HuH-7.5 (cell line): ENCODE results near the gene AK8.
"Not testable (repeated sequence)": the region's sequence is repeated elsewhere in the genome, so short reads cannot be mapped to it uniquely, and the experiment has no call there.

ENCODE experiments used
- DNase-seq: peaks from one replicate; pipeline ENCODE4 v3.0.0; 2011; ENCODE audit warnings: low spot score

The AK8 gene

GRCh38 chr9:132742821-132743311 lies 135.2 kb downstream of the AK8 start:
- DNase-seq = no peak

- DNase-seq = no peak
These were observed 137.4 kb downstream of the AK8 start for GRCh38 chr9:132740526-132741309.

- no peak for DNase-seq
These were observed 138.3 kb downstream of the AK8 start for GRCh38 chr9:132739710-132740310.

- no peak for DNase-seq
These were observed 144.7 kb downstream of the AK8 start for GRCh38 chr9:132733260-132733815.

- no peak for DNase-seq
These were observed 145.5 kb downstream of the AK8 start for GRCh38 chr9:132732326-132733259.

GRCh38 chr9:132731230-132731629 lies 146.9 kb downstream of the AK8 start:
- no peak for DNase-seq

GRCh38 chr9:132730054-132731033 lies 147.7 kb downstream of the AK8 start:
- DNase-seq = no peak

- no peak for DNase-seq
These were observed 148.7 kb downstream of the AK8 start for GRCh38 chr9:132729235-132729890.

GRCh38 chr9:132728497-132728896 lies 149.6 kb downstream of the AK8 start:
- no peak for DNase-seq

GRCh38 chr9:132728071-132728470 lies 150.0 kb downstream of the AK8 start:
- no peak for DNase-seq

GRCh38 chr9:132726576-132727130 lies 151.4 kb downstream of the AK8 start:
- DNase-seq = no peak

GRCh38 chr9:132725306-132725705 lies 152.8 kb downstream of the AK8 start:
- no peak for DNase-seq

- no peak for DNase-seq
These were observed 154.3 kb downstream of the AK8 start for GRCh38 chr9:132723809-132724208.

GRCh38 chr9:132722564-132723065 lies 155.5 kb downstream of the AK8 start:
- DNase-seq = no peak

- DNase-seq = no peak
These were observed 156.4 kb downstream of the AK8 start for GRCh38 chr9:132721661-132722060.

GRCh38 chr9:132718381-132718928 lies 159.6 kb downstream of the AK8 start:
- DNase-seq = not testable (repeated sequence)

- no peak for DNase-seq
These were observed 160.6 kb downstream of the AK8 start for GRCh38 chr9:132717326-132717945.

GRCh38 chr9:132716007-132716406 lies 162.1 kb downstream of the AK8 start:
- DNase-seq = no peak

GRCh38 chr9:132712753-132713152 lies 165.3 kb downstream of the AK8 start:
- no peak for DNase-seq
